NCI-H748 treated with DMSO at 0.1 percent for 48 hours (cell line): ENCODE measurements around the gene OS9.
"Not testable (repeated sequence)": the region's sequence is repeated elsewhere in the genome, so short reads cannot be mapped to it uniquely, and the experiment has no call there.

ENCODE experiments used
- DNase-seq: peaks from one replicate; lab custom pipeline; 2025; lab: John Stamatoyannopoulos, UW

OS9 gene

GRCh38 chr12:57693659-57694458, at the start of gene OS9:
Gene OS9, plus strand, starts transcription at chr12:57694132. Its CDS starts 30 bp downstream, at chr12:57694162.
- DNase-seq = peak; percentile 99

- DNase-seq = not testable (repeated sequence)
These were observed 47.8 kb upstream of the OS9 start for GRCh38 chr12:57645990-57646658.

GRCh38 chr12:57646659-57647049, 47.3 kb upstream of the OS9 start:
- DNase-seq = not testable (repeated sequence)

GRCh38 chr12:57654042-57654441, 39.9 kb upstream of the OS9 start:
- DNase-seq = no peak

- no peak for DNase-seq
These were observed 38.2 kb upstream of the OS9 start for GRCh38 chr12:57655541-57656240.

GRCh38 chr12:57656408-57656807, 37.5 kb upstream of the OS9 start:
- DNase-seq = not testable (repeated sequence)

- DNase-seq = no peak
These were observed 36.2 kb upstream of the OS9 start for GRCh38 chr12:57657744-57658143.

- no peak for DNase-seq
These were observed 35.0 kb upstream of the OS9 start for GRCh38 chr12:57658890-57659289.

GRCh38 chr12:57661376-57661775, 32.6 kb upstream of the OS9 start:
- no peak for DNase-seq

GRCh38 chr12:57665066-57665820, 28.7 kb upstream of the OS9 start:
- not testable (repeated sequence) for DNase-seq

GRCh38 chr12:57666897-57667296, 27.0 kb upstream of the OS9 start:
- DNase-seq = no peak

- DNase-seq = not testable (repeated sequence)
These were observed 24.2 kb upstream of the OS9 start for GRCh38 chr12:57669691-57670090.

- not testable (repeated sequence) for DNase-seq
These were observed 22.1 kb upstream of the OS9 start for GRCh38 chr12:57671811-57672210.

- DNase-seq = no peak
These were observed 21.1 kb upstream of the OS9 start for GRCh38 chr12:57672801-57673200.

GRCh38 chr12:57674691-57675090, 19.2 kb upstream of the OS9 start:
- no peak for DNase-seq

GRCh38 chr12:57677947-57678346, 16.0 kb upstream of the OS9 start:
- not testable (repeated sequence) for DNase-seq

GRCh38 chr12:57679697-57680096, 14.2 kb upstream of the OS9 start:
- DNase-seq = no peak

- DNase-seq = no peak
These were observed 6.1 kb upstream of the OS9 start for GRCh38 chr12:57687862-57688261.

- no peak for DNase-seq
These were observed 5.0 kb upstream of the OS9 start for GRCh38 chr12:57688931-57689330.

- no peak for DNase-seq
These were observed 1.4 kb upstream of the OS9 start for GRCh38 chr12:57692500-57692899.

- no peak for DNase-seq
These were observed 644 bp upstream of the OS9 start for GRCh38 chr12:57693317-57693658.

GRCh38 chr12:57694459-57695019, 607 bp downstream of the OS9 start:
- DNase-seq = no peak
